GM12865 (cell line): Measurements from ENCODE around the gene FRAS1.
"Not testable (repeated sequence)": the region's sequence is repeated elsewhere in the genome, so short reads cannot be mapped to it uniquely, and the experiment has no call there.

Experiments
- DNase-seq: peaks from one replicate; pipeline ENCODE4 v3.0.0; 2010; ENCODE audit warnings: low read depth
- H3K4me3 ChIP-seq: 2 replicates; pipeline ENCODE4 v1.5.1; 2011; ENCODE audit warnings: mild to moderate bottlenecking, low read depth, low read length, control low read depth
- CTCF ChIP-seq: IDR thresholded peaks from 2 replicates; pipeline ENCODE4 v1.5.1; 2011; ENCODE audit warnings: low read length, control low read depth, low read depth, inconsistent platforms; ENCODE audit not compliant: insufficient read depth; ENCODE audit errors: missing control alignments

The FRAS1 gene

DNA sequence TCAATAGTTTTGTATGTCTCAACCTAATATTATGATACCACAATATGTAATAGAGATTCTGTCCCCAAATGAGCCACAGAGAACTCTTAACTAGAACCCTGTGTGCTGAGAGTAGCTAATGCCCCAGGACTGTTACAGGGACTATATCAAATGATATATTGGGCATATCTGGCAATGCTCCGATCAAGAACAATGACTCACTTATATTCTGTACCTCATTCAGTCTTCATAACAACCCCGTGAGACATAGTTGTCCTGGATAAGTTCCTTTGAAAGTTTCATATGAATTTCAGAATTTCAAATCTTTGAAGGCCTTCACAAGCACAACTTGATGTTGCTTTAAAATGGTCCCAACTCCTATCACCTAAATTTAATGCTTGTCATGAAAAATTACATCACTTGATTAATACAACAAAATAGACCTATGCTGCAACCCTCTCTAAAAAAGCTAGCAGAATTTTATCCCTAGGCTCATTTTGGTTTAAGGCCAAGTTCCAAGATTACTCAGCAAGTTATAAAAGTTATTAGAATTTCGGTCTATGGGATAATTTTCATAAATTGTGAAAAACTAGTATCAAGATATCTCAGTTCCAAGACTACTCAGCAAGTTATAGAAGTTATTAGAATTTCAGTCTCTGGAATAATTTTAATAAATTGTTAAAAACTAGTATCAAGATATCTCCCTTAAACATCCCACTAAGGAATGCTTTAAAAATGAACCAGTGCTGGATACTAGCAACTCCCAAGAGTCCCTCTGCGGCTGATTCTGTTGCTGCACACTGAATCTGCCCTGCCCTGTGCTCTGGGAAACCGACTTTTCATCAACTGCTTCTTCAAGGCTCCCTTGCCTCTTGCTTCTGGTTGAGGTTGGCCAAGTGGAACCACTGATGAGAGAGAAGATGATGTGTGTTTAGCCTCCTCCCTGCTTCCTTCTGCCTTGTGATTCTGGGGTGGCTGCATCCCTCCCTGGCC, 488.4 kb downstream of the FRAS1 start:
- TF ChIP-seq CTCF: no peak
- no peak overlapping the region for H3K4me3 ChIP-seq
- DNase-seq: no peak

DNA sequence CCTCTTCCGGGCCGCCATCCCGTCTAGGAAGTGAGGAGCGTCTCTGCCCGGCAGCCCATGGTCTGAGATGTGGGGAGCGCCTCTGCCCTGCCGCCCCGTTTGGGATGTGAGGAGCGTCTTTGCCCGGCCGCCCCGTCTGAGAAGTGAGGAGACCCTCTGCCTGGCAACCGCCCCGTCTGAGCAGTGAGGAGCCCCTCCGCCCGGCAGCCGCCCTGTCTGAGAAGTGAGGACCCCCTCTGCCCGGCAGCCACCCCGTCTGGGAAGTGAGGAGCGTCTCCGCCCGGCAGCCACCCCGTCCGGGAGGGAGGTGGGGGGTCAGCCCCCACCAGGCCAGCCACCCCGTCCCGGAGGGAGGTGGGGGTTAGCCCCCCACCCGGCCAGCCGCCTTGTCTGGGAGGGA, 490.8 kb downstream of the FRAS1 start:
- DNase-seq, H3K4me3 ChIP-seq: not testable (repeated sequence)

GRCh38 chr4:78548889-78549288, 491.8 kb downstream of the FRAS1 start:
- not testable (repeated sequence) for H3K4me3 ChIP-seq, DNase-seq

- TF ChIP-seq CTCF: no peak
- no peak for DNase-seq
- no peak within 1 kb of the TSS for H3K4me3 ChIP-seq
Observed at GRCh38 chr4:78551420-78552351, 494.6 kb downstream of the FRAS1 start, which contains the start of gene ANXA3. ANXA3 (plus strand) TSS chr4:78551770; CDS start chr4:78554474, 2,704 bp downstream.

DNA sequence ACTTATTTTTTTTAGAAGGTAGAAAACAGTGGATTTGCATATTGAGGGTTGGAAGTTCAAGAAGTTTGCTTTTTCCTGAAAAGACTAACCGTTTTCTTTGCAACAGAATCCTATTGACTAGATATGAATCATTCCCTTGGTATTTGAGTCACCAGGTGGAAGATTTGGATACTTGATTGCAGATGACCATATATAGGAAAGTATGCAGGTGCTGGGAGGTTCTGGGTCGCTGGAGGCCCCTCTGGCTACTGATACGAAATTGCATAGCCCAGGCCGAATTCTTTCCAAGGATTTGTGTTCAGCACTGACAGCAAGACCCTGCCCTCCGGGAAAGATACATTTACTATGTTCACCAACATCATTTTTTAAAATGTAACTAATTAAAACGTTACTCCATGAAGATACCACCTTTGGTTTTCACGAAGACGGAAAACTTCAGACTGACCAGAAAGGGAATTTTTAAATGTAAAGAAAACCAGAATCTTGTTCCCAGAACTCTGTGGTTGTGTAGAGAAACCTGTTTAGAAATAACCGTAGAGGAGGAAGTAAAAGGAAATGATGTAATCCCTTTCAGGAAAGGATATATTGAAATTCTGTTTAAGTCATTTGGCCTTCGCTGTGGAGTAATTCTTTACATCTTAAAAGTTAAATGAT, 495.4 kb downstream of the FRAS1 start:
- no peak for DNase-seq
- H3K4me3 ChIP-seq: no peak overlapping the region
- TF ChIP-seq CTCF: no peak

GRCh38 chr4:78553043-78553396, 495.9 kb downstream of the FRAS1 start:
- TF ChIP-seq CTCF: no peak
- no peak overlapping the region for H3K4me3 ChIP-seq
- DNase-seq: no peak

DNA sequence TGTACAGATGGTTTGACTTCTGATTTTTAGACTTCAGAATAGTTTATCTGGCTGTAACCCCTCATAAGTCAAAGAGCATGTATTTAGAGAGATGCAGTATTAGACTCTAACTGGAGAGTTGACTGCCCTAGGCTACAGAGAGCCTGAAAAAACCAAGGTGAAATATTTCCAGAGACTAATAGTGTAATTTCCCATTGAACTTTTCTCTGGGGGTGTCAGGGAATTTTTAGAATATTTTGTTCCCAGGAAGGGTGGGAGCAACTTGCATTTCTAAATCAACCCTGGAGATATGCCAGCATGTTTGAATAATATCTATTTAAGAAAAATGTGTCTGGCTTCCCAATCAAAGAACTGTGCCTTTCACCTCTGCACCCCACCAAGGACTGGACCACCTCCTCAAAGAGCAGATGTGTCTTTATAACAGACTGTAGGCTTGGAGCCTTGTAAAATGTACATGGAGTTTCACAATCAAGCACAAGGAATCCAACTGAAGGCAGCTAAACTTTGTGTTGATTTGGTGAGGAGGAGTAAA, 496.5 kb downstream of the FRAS1 start:
- no peak overlapping the region for H3K4me3 ChIP-seq
- DNase-seq: no peak
- no peak for TF ChIP-seq CTCF
